Keratinocyte (primary cell): ENCODE measurements around the gene GOLGA6L2. TPM values are rescaled to one million over a fixed set of nuclear protein-coding genes. Genes with fewer than 3 reads are reported as not detected.

Source experiments
- DNase-seq: peaks from one replicate; pipeline ENCODE4 v3.0.0-alpha.2; 2011; ENCODE audit warnings: low read depth, missing footprints, low spot score
- FAIRE-seq: peaks from 2 replicates; lab custom pipeline; 2011; peaks lifted over from hg19 to GRCh38; lab: Jason Lieb, UNC
- H2AFZ ChIP-seq: 2 replicates; pipeline ENCODE4 v1.6.0; 2012; ENCODE audit warnings: low read length, control low read depth, inconsistent platforms; ENCODE audit not compliant: control insufficient read depth
- H3K27ac ChIP-seq: 2 replicates; pipeline ENCODE4 v1.5.1; 2011; ENCODE audit warnings: low read length; ENCODE audit not compliant: control insufficient read depth, insufficient read depth
- H3K27me3 ChIP-seq: 3 replicates; pipeline ENCODE4 v1.6.0; 2011; ENCODE audit warnings: low read length; ENCODE audit not compliant: control insufficient read depth, insufficient read depth; ENCODE audit errors: extremely low read depth
- H3K36me3 ChIP-seq, 2 experiments: 2 replicates in 1 of 2; 3 replicates in 1 of 2; pipeline ENCODE4 v1.5.1; 2011; ENCODE audit warnings: low read length in 2 of 2, mild to moderate bottlenecking in 1 of 2; ENCODE audit not compliant: control insufficient read depth in 2 of 2, insufficient read depth in 2 of 2; ENCODE audit errors: extremely low read depth in 1 of 2
- H3K4me1 ChIP-seq: 3 replicates; pipeline ENCODE4 v1.5.1; 2011; ENCODE audit warnings: low read length; ENCODE audit not compliant: control insufficient read depth, insufficient read depth; ENCODE audit errors: extremely low read depth
- H3K4me2 ChIP-seq: 3 replicates; pipeline ENCODE4 v1.6.0; 2011; ENCODE audit warnings: low read depth, low read length; ENCODE audit not compliant: control insufficient read depth, insufficient read depth; ENCODE audit errors: extremely low read depth
- H3K4me3 ChIP-seq, 3 experiments: fragments of 200-600 bp in 1 of 3; sonication (generic) in 1 of 3; 2 replicates in 2 of 3; 3 replicates in 1 of 3; pipeline ENCODE4 v1.5.1; 2011 to 2016; ENCODE audit warnings: low read length in 3 of 3, mild to moderate bottlenecking in 3 of 3, control low read depth in 2 of 3, inconsistent platforms in 1 of 3, low read depth in 1 of 3, mixed read lengths in 1 of 3, mixed run types in 1 of 3, moderate library complexity in 1 of 3; ENCODE audit not compliant: control insufficient read depth in 2 of 3, insufficient read depth in 2 of 3; ENCODE audit errors: extremely low read depth in 1 of 3
- H3K79me2 ChIP-seq: 2 replicates; pipeline ENCODE4 v1.6.0; 2012; ENCODE audit warnings: low read length; ENCODE audit not compliant: control insufficient read depth, insufficient read depth
- H3K9ac ChIP-seq: 3 replicates; pipeline ENCODE4 v1.6.0; 2011; ENCODE audit warnings: low read length; ENCODE audit not compliant: control insufficient read depth, insufficient read depth; ENCODE audit errors: extremely low read depth
- H3K9me1 ChIP-seq: 3 replicates; pipeline ENCODE4 v1.6.0; 2011; ENCODE audit warnings: low read length; ENCODE audit not compliant: control insufficient read depth, insufficient read depth; ENCODE audit errors: extremely low read depth
- H3K9me3 ChIP-seq: 2 replicates; pipeline ENCODE4 v1.5.1; 2012; ENCODE audit warnings: low read depth, low read length; ENCODE audit not compliant: control insufficient read depth
- H4K20me1 ChIP-seq: 3 replicates; pipeline ENCODE4 v1.6.0; 2011; ENCODE audit warnings: low read length; ENCODE audit not compliant: control insufficient read depth, insufficient read depth; ENCODE audit errors: extremely low read depth
- EZH2 ChIP-seq: IDR thresholded peaks from one replicate; pipeline ENCODE4 v1.6.1; 2012; ENCODE audit warnings: inconsistent platforms, mild to moderate bottlenecking, low read length, moderate library complexity
- dilution Hi-C: fragments of 300-500 bp; cut with MboI; formaldehyde crosslinking; loops from one replicate; pipeline ENCODE4 v1.7.0; 2020; ENCODE audit warnings: low sequenced_read_pairs; ENCODE audit not compliant: extremely low pct_ligation_motif_present
- polyA plus RNA-seq, 5 experiments: library from polyadenylated mRNA; depleted of rRNA in 3 of 5; stranded (reverse) in 3 of 5; stranded (forward) in 1 of 5; unstranded in 1 of 5; fragments of >200 nt; gene quantifications; 1 replicate in 1 of 5; 2 replicates in 3 of 5; 3 replicates in 1 of 5; pipeline versions ENCODE4 v1.2.1 to v1.2.3, GENCODE V29; 2011 to 2012; ENCODE audit warnings: missing spikeins in 2 of 5, low read depth in 1 of 5, low replicate concordance in 1 of 5
- TF ChIP-seq, protein P1 (sequence below), 3 experiments: IDR thresholded peaks in 1 of 3; conservative IDR thresholded peaks in 1 of 3; optimal IDR thresholded peaks in 1 of 3; 2 replicates in 2 of 3; 3 replicates in 1 of 3; pipeline versions ENCODE3 to v1.5.1; 2011; ENCODE audit warnings: low read length in 3 of 3, mild to moderate bottlenecking in 3 of 3, moderate library complexity in 2 of 3, control low read depth in 1 of 3, inconsistent platforms in 1 of 3; ENCODE audit not compliant: insufficient read depth in 2 of 3; ENCODE audit errors: extremely low read depth in 1 of 3

Gene GOLGA6L2
- polyA plus RNA-seq, 1 donor (not counting 4 experiments of a cell fraction or from before 2014, with no cell fraction given) = not detected

DNA sequence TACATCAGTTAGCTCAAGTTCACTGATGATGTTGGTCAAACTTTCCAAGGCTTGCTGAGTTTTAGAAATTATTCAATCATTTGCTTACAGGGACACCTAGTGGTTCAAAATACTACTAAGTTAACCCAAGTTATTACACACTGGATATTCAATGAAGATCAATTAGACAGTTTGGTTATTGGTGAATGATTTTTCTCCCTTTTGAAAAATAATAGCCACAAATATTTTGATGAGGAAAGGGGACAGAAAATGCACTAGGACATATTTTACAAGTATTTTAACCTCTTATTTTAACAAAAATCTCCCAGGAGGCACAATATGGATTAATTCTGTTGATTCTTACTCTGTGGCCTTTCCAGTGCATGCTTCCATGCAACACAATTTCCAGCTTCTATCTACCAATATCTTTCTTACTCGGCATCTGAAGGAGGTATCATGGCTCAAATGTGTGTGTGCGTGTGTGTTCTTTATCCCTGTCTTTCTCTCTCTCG lies 20.1 kb upstream of the GOLGA6L2 start:
- dilution Hi-C loops = no loop called here
- no peaks in the 10 kb centered on the region for H3K79me2 ChIP-seq
- H3K4me3 ChIP-seq = no peak overlapping the region
- FAIRE-seq (no peak), DNase-seq (no peak)
- no peak overlapping the region for H3K27ac ChIP-seq
- H3K4me1 ChIP-seq = no peaks in the 10 kb centered on the region
- H3K4me2 ChIP-seq = no peak overlapping the region
- H3K9ac ChIP-seq = no peak overlapping the region
- no peak for TF ChIP-seq EZH2
- TF ChIP-seq, protein P1, sequence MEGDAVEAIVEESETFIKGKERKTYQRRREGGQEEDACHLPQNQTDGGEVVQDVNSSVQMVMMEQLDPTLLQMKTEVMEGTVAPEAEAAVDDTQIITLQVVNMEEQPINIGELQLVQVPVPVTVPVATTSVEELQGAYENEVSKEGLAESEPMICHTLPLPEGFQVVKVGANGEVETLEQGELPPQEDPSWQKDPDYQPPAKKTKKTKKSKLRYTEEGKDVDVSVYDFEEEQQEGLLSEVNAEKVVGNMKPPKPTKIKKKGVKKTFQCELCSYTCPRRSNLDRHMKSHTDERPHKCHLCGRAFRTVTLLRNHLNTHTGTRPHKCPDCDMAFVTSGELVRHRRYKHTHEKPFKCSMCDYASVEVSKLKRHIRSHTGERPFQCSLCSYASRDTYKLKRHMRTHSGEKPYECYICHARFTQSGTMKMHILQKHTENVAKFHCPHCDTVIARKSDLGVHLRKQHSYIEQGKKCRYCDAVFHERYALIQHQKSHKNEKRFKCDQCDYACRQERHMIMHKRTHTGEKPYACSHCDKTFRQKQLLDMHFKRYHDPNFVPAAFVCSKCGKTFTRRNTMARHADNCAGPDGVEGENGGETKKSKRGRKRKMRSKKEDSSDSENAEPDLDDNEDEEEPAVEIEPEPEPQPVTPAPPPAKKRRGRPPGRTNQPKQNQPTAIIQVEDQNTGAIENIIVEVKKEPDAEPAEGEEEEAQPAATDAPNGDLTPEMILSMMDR (optimal IDR thresholded peaks at IDR 0.05 in 1 of 3, IDR thresholded peaks at IDR 0.05 in 1 of 3, conservative IDR thresholded peaks at IDR 0.05 in 1 of 3; ENCODE audit: extremely low read depth in 1 of 3, insufficient read depth in 2 of 3, low read length in 3 of 3) = no peak
- H3K9me1 ChIP-seq = no peaks in the 10 kb centered on the region
- no peaks in the 10 kb centered on the region for H3K27me3 ChIP-seq
- no peaks in the 10 kb centered on the region for H3K36me3 ChIP-seq
- H4K20me1 ChIP-seq = no peaks in the 10 kb centered on the region
- no peak overlapping the region for H2AFZ ChIP-seq
- no peaks in the 10 kb centered on the region for H3K9me3 ChIP-seq

- no peak overlapping the region for H3K4me2 ChIP-seq
- dilution Hi-C loops = no loop called here
- TF ChIP-seq, protein P1 (optimal IDR thresholded peaks at IDR 0.05 in 1 of 3, IDR thresholded peaks at IDR 0.05 in 1 of 3, conservative IDR thresholded peaks at IDR 0.05 in 1 of 3; ENCODE audit: extremely low read depth in 1 of 3, insufficient read depth in 2 of 3, low read length in 3 of 3) = no peak
- no peak for TF ChIP-seq EZH2
These were observed 10.8 kb upstream of the GOLGA6L2 start for GRCh38 chr15:23457890-23458289.

More at GRCh38 chr15:23457890-23458289, 10.8 kb upstream of the GOLGA6L2 start:
- H3K79me2 ChIP-seq = no peaks in the 10 kb centered on the region
- no peaks in the 10 kb centered on the region for H3K36me3 ChIP-seq
- no peaks in the 10 kb centered on the region for H3K4me1 ChIP-seq
- no peak for FAIRE-seq
- no peak for DNase-seq
- no peaks in the 10 kb centered on the region for H3K27me3 ChIP-seq
- no peaks in the 10 kb centered on the region for H3K9me1 ChIP-seq
- H4K20me1 ChIP-seq = no peaks in the 10 kb centered on the region
- no peak overlapping the region for H2AFZ ChIP-seq
- no peak overlapping the region for H3K27ac ChIP-seq
- H3K9ac ChIP-seq = no peak overlapping the region
- no peaks in the 10 kb centered on the region for H3K9me3 ChIP-seq
- H3K4me3 ChIP-seq = no peak overlapping the region
